GM18909 (cell line): Measurements from ENCODE around the gene ABCC9.
"Not testable (repeated sequence)": the region's sequence is repeated elsewhere in the genome, so short reads cannot be mapped to it uniquely, and the experiment has no call there.

ENCODE experiments used
- ATAC-seq: cut with Tn5 transposase; IDR thresholded peaks from one replicate; pipeline ENCODE4 v1.9.1; 2021; ENCODE audit warnings: mild to moderate bottlenecking; ENCODE audit not compliant: unreplicated experiment, poor library complexity

Gene ABCC9

GRCh38 chr12:21938879-21939278, 2.3 kb downstream of the ABCC9 start:
- ATAC-seq = no peak

DNA sequence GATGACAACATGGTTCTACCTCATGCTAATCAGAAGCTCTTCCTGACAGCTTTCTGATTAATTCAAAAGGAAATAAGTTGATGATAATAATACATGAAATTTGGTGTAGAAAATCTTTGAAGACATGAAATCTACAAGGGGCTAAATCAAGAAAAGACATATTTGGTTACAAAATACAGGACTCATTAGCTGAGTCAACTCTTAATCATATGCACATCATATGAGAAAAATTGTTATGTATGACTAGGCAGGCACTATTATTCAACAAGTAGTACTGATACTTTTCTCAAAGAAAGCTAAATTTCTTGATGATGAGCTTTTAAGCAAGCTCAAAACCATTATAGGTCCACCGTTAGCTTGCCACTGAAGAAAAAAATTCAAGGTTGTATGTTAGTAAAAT, 7.1 kb downstream of the ABCC9 start:
- ATAC-seq = no peak

GRCh38 chr12:21933656-21934055, 7.6 kb downstream of the ABCC9 start:
- ATAC-seq = no peak

DNA sequence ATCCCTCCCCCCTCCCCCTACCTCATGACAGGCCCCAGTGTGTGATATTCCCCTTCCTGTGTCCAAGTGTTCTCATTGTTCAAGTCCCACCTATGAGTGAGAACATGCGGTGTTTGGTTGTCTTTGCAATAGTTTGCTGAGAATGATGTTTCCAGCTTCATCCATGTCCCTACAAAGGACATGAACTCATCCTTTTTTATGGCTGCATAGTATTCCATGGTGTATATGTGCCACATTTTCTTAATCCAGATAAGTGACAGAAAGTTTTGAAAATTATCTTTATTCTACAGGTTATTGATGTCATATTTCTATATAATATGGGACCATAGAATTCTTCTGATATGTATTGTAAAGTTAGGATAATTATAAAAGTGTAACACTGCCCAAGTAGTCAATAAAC, 11.3 kb downstream of the ABCC9 start:
- ATAC-seq = not testable (repeated sequence)

DNA sequence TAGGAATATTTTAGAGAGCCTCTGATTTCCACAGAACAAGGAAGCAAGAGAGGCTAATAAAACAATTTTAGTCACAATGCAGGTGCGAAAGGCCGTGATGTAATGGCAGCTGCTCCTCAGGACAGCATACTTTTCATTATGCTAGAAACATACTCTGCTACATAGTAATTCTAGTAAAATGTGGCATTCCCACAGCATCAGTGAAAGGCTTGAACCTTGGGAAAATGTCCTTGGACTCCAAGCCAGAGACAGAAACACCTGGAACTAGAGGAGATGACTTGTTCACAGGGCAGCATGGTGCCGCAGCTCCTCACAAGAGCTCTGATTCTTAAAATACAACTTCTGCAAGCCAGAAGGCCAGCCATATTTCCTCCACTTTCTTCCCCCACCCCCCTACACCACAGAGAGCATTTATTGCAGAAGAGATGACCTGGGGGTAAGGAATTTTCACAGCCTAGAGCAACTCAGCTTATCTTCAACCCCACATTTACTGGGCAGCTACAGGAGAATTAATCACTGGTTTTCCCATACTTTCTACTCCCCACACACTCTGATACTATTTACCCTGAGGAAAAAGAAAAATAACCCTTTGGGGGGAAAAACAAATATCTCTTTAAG, 15.8 kb downstream of the ABCC9 start:
- ATAC-seq = no peak

DNA sequence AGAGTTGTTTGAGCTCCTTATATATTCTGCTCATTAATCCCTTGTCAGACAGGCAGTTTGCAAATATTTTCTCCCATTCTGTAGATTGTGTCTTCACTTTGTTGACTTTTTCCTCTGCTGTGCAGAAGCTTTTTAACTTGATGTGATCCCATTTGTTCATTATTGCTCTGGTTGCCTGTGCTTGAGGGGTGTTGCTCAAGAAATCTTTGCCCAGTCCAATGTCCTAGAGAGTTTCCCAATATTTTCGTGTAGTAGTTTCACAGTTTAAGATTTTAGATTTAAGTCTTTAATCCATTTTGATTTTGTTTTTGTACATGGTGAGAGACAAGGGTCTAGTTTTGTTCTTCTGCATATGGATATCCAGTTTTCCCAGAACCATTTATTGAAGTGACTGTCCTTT, 19.8 kb downstream of the ABCC9 start:
- no peak for ATAC-seq

- ATAC-seq = no peak
Measured at GRCh38 chr12:21918456-21918855, 22.8 kb downstream of the ABCC9 start.

- ATAC-seq = no peak
Measured at GRCh38 chr12:21913823-21914222, 27.4 kb downstream of the ABCC9 start.

- ATAC-seq = no peak
Measured at GRCh38 chr12:21912318-21912717, 28.9 kb downstream of the ABCC9 start.

- no peak for ATAC-seq
Measured at GRCh38 chr12:21911832-21912231, 29.4 kb downstream of the ABCC9 start.

GRCh38 chr12:21910657-21911056, 30.6 kb downstream of the ABCC9 start:
- ATAC-seq = no peak

- no peak for ATAC-seq
Measured at GRCh38 chr12:21907948-21908837, 33.0 kb downstream of the ABCC9 start.

DNA sequence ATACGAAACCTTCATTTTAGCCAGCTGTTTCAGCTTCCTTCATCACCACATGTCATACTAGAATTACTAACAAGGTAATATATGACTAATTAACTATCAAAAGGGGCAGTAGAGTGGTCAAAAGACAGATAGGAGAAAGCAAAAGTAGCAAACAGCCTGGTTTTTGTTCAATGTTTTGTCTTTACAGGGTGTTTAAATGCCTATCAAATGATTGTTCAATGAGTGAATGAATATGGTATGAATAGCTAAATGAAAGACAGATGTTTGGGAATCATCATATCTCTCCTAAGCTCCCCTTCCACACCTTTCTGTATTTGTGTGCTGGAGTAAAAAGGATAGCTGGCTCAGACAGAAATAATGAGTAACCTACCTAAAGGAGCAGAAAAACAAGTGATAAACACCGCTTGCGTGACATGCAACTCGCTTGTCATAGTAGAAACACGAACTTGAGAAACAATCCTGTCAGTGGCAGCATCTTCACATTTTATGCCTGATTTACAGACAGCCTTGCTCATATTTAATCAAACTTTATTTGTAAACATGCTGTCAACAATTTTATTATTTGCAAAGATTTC, 34.2 kb downstream of the ABCC9 start:
- ATAC-seq = peak; percentile 95

DNA sequence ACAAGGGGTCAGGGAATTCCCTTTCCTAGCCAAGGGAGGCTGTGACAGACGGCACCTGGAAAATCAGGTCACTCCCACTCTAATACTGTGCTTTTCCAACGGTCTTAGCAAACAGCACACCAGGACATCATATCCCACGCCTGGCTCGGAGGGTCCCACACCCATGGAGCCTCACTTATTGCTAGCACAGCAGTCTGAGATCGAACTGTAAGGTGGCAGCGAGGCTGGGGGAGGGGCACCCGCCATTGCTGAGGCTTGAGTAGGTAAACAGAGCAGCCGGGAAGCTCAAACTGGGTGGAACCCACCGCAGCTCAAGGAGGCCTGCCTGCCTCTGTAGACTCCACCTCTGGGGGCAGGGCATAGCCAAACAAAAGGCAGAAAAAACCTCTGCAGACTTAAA, 41.7 kb downstream of the ABCC9 start:
- ATAC-seq = not testable (repeated sequence)

GRCh38 chr12:21895651-21896050, 45.6 kb downstream of the ABCC9 start:
- ATAC-seq = no peak

GRCh38 chr12:21894792-21895595, 46.2 kb downstream of the ABCC9 start:
- no peak for ATAC-seq

GRCh38 chr12:21893924-21894323, 47.3 kb downstream of the ABCC9 start:
- no peak for ATAC-seq

- no peak for ATAC-seq
Measured at GRCh38 chr12:21892341-21892740, 48.9 kb downstream of the ABCC9 start.

DNA sequence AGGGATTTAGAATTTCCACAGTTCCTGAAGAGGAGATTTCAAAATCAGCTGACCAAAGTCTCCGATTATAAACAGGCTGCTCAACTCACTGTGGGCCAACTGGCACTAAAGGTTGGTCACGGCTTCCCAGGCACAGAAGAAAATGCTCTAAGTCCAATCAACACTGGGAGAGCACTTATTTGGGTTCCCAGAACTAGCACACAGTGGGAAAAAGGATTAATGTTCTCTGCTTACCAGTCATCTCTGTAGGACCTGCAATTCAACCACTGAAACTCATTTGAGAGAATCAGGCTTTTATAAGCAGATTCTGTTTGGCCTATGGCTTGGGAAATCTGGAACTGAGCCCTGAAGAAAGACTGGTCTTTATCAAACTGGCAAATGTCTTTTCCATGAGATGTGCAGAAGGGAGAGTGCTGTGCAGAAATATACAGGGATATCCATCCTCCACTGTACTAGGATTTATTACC, 49.4 kb downstream of the ABCC9 start:
- ATAC-seq = no peak

- no peak for ATAC-seq
Measured at GRCh38 chr12:21888276-21888863, 52.9 kb downstream of the ABCC9 start.
